ENCODE measurements around the gene RAE1. TPM values are rescaled to one million over a fixed set of nuclear protein-coding genes. Genes with fewer than 3 reads are reported as not detected.
A peak's percentile ranks its signal among the peaks of the same experiment; 100 is the strongest.
"Not testable (repeated sequence)": the region's sequence is repeated elsewhere in the genome, so short reads cannot be mapped to it uniquely, and the experiment has no call there.

The RAE1 gene
- total RNA-seq, 1 donor from 2014 or later: 59.2 TPM

- Mint-ChIP-seq H3K27me3 (ENCODE audit: insufficient read depth) (peaks cover 4% of the 10 kb centered on the region), H3K4me3 (no peak overlapping the region), H3K36me3 (ENCODE audit: low read depth) (peaks cover 4% of the 10 kb centered on the region), H3K4me1 (ENCODE audit: low read depth) (no peaks in the 10 kb centered on the region), H3K27ac (no peak overlapping the region), H3K9me3 (no peaks in the 10 kb centered on the region)
- no peak for DNase-seq (ENCODE audit: low spot score)
- intact Hi-C loops (cut with micrococcal nuclease): no loop called here
Measured at GRCh38 chr20:57412347-57413029, 61.4 kb downstream of the RAE1 start.

GRCh38 chr20:57413986-57414385, 62.9 kb downstream of the RAE1 start:
- H3K9me3 Mint-ChIP-seq: no peaks in the 10 kb centered on the region
- DNase-seq (ENCODE audit: low spot score): no peak
- H3K4me1 Mint-ChIP-seq (ENCODE audit: low read depth): no peaks in the 10 kb centered on the region
- H3K4me3 Mint-ChIP-seq: no peak overlapping the region
- intact Hi-C loops (cut with micrococcal nuclease): no loop called here
- peaks cover 7% of the 10 kb centered on the region for H3K27me3 Mint-ChIP-seq (ENCODE audit: insufficient read depth)
- no peaks in the 10 kb centered on the region for H3K36me3 Mint-ChIP-seq (ENCODE audit: low read depth)
- H3K27ac Mint-ChIP-seq: no peak overlapping the region

- H3K27me3 Mint-ChIP-seq (ENCODE audit: insufficient read depth): peaks cover 7% of the 10 kb centered on the region
- no peaks in the 10 kb centered on the region for H3K9me3 Mint-ChIP-seq
- no peaks in the 10 kb centered on the region for H3K4me1 Mint-ChIP-seq (ENCODE audit: low read depth)
- H3K36me3 Mint-ChIP-seq (ENCODE audit: low read depth): no peaks in the 10 kb centered on the region
- no peak for DNase-seq (ENCODE audit: low spot score)
- H3K4me3 Mint-ChIP-seq: no peak overlapping the region
- intact Hi-C loops (cut with micrococcal nuclease): no loop called here
- H3K27ac Mint-ChIP-seq: no peak overlapping the region
Measured at GRCh38 chr20:57414867-57415592, 64.0 kb downstream of the RAE1 start.

DNA sequence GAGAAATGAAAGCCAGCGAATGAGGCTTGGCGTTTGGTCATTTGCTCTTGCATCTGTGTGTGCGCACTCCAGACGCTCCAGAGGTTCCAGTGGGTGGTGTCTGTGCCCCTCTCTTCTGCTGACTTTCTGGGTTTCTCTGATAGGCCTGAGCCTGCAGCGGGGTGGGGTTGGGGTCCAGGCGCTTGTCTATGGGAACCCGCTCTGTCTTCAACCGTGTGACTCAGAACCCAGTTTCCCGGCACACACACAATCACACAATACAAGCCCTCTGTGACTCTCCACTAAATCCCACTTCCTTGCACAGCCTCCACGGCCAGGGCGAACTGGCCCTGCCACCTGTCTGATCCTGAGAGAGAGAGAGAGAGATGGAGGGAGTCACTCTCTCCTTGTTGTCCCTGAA, 64.7 kb downstream of the RAE1 start:
- DNase-seq (ENCODE audit: low spot score): no peak
- Mint-ChIP-seq H3K27ac (no peak overlapping the region), H3K4me1 (ENCODE audit: low read depth) (no peaks in the 10 kb centered on the region), H3K4me3 (no peak overlapping the region), H3K36me3 (ENCODE audit: low read depth) (no peaks in the 10 kb centered on the region), H3K9me3 (no peaks in the 10 kb centered on the region), H3K27me3 (ENCODE audit: insufficient read depth) (peaks cover 7% of the 10 kb centered on the region)
- intact Hi-C loops (cut with micrococcal nuclease): no loop called here

DNA sequence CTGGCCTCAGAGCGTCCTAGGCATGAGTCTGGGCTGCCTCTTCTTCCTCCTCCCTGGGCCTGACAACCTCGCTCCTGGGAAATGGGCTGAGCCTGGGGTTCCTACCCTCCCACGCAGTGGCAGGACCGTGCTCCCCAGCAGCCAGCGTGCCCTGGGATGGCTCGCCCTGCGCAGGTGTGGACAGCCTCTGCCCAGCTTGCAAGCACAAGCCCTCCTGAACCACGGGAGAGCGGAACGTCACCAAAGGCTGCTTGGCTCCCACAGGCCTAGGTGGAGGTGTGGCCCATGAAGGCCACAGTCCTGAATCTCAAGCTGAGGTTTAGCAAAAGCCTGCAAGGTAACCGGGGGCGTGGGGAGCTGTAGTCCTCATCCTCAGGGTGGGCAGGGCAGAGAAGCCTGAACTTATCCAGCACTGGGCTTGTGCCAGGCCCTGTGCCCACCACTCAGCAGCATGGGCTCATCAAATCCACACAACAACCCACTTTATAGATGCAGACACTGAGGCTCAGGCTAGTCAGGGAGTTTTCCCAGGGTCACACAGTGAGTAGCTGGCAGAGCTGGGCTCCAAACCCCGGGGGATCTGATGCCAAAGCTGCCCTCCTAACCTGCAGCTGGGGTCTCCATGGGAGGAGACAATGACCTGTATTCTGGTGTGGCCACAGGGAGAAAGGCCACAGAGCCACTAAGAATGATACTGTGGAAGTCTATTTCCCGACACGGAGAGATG, 65.4 kb downstream of the RAE1 start:
- intact Hi-C loops (cut with micrococcal nuclease): no loop called here
- H3K27ac Mint-ChIP-seq: no peak overlapping the region
- H3K4me3 Mint-ChIP-seq: no peak overlapping the region
- no peaks in the 10 kb centered on the region for H3K36me3 Mint-ChIP-seq (ENCODE audit: low read depth)
- no peak for DNase-seq (ENCODE audit: low spot score)
- no peaks in the 10 kb centered on the region for H3K4me1 Mint-ChIP-seq (ENCODE audit: low read depth)
- H3K9me3 Mint-ChIP-seq: no peaks in the 10 kb centered on the region
- H3K27me3 Mint-ChIP-seq (ENCODE audit: insufficient read depth): peaks cover 7% of the 10 kb centered on the region

- Mint-ChIP-seq H3K4me3 (no peak overlapping the region), H3K27ac (peak overlapping the region; percentile 49)
Measured at GRCh38 chr20:57417051-57417689, 66.1 kb downstream of the RAE1 start.

GRCh38 chr20:57417830-57418780, 67.0 kb downstream of the RAE1 start:
- no peaks in the 10 kb centered on the region for H3K9me3 Mint-ChIP-seq
- no peak overlapping the region for H3K27ac Mint-ChIP-seq
- H3K27me3 Mint-ChIP-seq (ENCODE audit: insufficient read depth): peaks cover 10% of the 10 kb centered on the region
- no peaks in the 10 kb centered on the region for H3K4me1 Mint-ChIP-seq (ENCODE audit: low read depth)
- intact Hi-C loops (cut with micrococcal nuclease): no loop called here
- no peaks in the 10 kb centered on the region for H3K36me3 Mint-ChIP-seq (ENCODE audit: low read depth)
- no peak overlapping the region for H3K4me3 Mint-ChIP-seq
- DNase-seq (ENCODE audit: low spot score): no peak

More at GRCh38 chr20:57417051-57417689, 66.1 kb downstream of the RAE1 start:
- no peak for DNase-seq (ENCODE audit: low spot score)
- Mint-ChIP-seq H3K27me3 (ENCODE audit: insufficient read depth) (peaks cover 10% of the 10 kb centered on the region), H3K4me1 (ENCODE audit: low read depth) (no peaks in the 10 kb centered on the region), H3K9me3 (no peaks in the 10 kb centered on the region), H3K36me3 (ENCODE audit: low read depth) (no peaks in the 10 kb centered on the region)
- intact Hi-C loops (cut with micrococcal nuclease): no loop called here

DNA sequence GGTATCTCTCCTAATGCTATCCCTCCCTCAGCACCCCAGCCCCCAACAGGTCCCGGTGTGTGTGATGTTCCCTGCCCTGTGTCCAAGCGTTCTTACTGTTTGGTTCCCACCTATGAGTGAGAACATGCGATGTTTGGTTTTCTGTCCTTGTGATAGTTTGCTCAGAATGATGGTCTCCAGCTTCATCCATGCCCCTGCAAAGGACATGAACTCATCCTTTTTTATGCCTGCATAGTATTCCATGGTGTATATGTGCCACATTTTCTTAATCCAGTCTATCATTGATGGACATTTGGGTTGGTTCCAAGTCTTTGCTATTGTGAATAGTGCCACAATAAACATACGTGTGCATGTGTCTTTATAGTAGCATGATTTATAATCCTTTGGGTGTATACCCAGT, 68.4 kb downstream of the RAE1 start:
- H3K27ac Mint-ChIP-seq; DNase-seq (ENCODE audit: low spot score); H3K9me3 Mint-ChIP-seq; H3K4me1 Mint-ChIP-seq (ENCODE audit: low read depth); intact Hi-C loops (cut with micrococcal nuclease); H3K4me3 Mint-ChIP-seq; H3K36me3 Mint-ChIP-seq (ENCODE audit: low read depth): not testable (repeated sequence)
- H3K27me3 Mint-ChIP-seq (ENCODE audit: insufficient read depth): peaks cover 12% of the 10 kb centered on the region

DNA sequence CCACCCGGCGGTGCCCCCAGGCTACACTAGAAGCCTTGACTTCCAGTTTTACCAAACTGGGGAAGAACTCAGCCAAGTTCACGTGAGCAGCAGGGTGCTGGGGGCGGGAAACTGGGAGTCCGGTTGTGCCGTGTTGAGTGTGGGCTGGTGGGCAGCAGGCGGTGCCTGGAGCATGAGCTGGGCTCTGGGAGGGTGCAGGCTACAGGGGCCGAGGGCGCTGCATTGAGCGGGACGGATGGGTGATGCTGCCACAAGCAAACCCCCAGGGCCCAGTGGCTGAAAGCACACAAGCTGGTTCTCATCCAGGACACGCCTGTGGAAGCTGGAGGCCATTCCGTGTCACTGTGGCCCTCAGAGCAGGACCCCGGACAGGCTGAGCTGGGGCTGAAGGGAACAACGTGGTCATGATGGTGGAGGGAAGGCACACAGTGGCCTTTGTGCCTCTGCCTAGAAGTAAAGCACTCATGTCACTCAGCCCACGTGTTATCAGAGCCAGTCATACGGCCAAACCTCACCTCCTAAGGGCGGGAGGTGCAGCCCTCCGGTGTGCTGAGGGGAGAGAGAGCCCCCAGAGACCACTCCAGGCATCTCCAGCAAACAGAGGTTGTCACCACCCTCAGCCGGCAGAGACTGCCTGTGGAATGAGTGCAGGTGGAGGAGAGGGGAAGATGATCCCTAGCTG, 69.7 kb downstream of the RAE1 start:
- H3K4me3 Mint-ChIP-seq: no peak overlapping the region
- H3K36me3 Mint-ChIP-seq (ENCODE audit: low read depth): no peaks in the 10 kb centered on the region
- intact Hi-C loops (cut with micrococcal nuclease): no loop called here

DNA sequence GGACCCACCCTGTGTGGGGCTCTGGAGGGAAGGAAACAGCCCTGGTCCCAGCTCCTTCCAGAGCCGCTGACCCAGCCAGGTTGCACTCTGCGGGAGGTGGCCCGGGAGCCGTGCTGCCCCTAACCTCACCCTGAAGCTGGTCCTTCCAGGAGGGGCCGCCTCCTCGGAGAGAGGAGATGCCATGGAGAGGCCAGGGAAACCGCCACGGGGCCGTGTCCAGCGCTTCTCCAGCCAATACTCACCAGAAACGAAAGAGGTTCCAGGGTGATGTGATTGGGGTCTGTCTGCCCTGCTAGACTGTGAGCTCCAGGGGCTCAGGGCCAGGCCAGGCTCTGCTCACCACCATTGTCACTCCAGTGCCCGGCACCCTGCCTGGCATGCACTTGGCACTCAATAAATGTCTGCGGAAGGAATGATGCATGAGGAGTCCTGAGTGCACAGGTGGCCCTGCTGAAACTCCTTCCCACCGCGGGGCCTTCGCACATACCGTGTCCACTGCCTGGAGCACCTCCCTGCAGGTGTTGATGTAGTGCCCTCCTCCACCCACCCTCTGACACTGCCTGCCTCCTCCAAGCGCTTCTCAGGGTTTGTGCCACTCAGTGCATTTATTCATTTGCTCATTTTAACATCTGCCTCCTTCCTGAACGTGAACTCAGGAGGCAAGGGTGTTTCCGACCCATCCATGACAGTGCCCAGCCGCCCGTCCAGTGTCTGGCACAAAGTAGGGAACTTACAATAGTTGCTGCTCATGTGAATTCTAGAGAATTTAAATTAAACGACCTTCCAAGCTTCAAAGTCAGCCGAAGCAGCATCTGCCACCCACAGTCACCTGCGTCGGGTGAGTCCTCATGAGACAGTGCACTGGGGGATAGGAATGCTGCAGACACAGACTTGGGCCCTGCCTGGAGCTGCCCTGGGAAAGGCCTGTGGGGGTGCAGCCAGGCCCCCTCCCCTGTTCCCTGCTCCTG, 70.5 kb downstream of the RAE1 start:
- Mint-ChIP-seq H3K4me1 (ENCODE audit: low read depth) (no peaks in the 10 kb centered on the region), H3K9me3 (no peaks in the 10 kb centered on the region), H3K36me3 (ENCODE audit: low read depth) (no peaks in the 10 kb centered on the region), H3K27ac (no peak overlapping the region), H3K27me3 (ENCODE audit: insufficient read depth) (peaks cover 12% of the 10 kb centered on the region), H3K4me3 (no peak overlapping the region)
- intact Hi-C loops (cut with micrococcal nuclease): no loop called here
- no peak for DNase-seq (ENCODE audit: low spot score)

More for the DNA sequence above, 69.7 kb downstream of the RAE1 start:
- H3K9me3 Mint-ChIP-seq: no peaks in the 10 kb centered on the region
- DNase-seq (ENCODE audit: low spot score): no peak
- peaks cover 12% of the 10 kb centered on the region for H3K27me3 Mint-ChIP-seq (ENCODE audit: insufficient read depth)
- H3K27ac Mint-ChIP-seq: no peak overlapping the region
- H3K4me1 Mint-ChIP-seq (ENCODE audit: low read depth): no peaks in the 10 kb centered on the region

DNA sequence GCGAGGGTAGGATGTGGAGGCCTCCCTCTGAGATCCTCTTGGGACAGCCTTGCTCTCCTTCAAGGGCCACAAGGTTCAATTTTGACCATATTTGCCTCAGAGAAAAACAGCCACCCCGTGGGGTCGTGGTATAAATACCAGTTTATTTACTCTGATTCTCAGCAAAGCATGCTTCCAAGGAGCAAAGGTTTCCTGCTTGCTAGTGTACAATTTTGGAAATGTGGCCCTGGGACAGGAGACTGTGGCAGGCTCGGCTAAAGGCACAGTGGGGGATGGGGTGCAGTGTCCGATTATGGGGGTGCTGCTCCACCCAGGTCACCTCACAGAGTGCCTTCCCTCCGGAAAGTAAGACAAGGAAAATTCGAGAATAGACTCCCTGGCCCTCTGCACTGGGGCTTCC, 71.2 kb downstream of the RAE1 start:
- no peaks in the 10 kb centered on the region for H3K36me3 Mint-ChIP-seq (ENCODE audit: low read depth)

More for the DNA sequence above, 71.2 kb downstream of the RAE1 start:
- no peak overlapping the region for H3K27ac Mint-ChIP-seq
- H3K4me1 Mint-ChIP-seq (ENCODE audit: low read depth): no peaks in the 10 kb centered on the region
- H3K27me3 Mint-ChIP-seq (ENCODE audit: insufficient read depth): peaks cover 10% of the 10 kb centered on the region
- no peaks in the 10 kb centered on the region for H3K9me3 Mint-ChIP-seq
- intact Hi-C loops (cut with micrococcal nuclease): no loop called here
- no peak overlapping the region for H3K4me3 Mint-ChIP-seq
- DNase-seq (ENCODE audit: low spot score): no peak
